T-helper 22 cell (primary cell): ENCODE results near the gene CDCA4.
"Not testable (repeated sequence)": the region's sequence is repeated elsewhere in the genome, so short reads cannot be mapped to it uniquely, and the experiment has no call there.

Experiments used
- DNase-seq: peaks from one replicate; pipeline ENCODE4 v3.0.0-alpha.2; 2020; ENCODE audit warnings: low read depth

CDCA4 gene

GRCh38 chr14:105020815-105021655, at the start of gene CDCA4:
TSS of gene CDCA4 (minus strand) at chr14:105021083. CDS start at chr14:105011929, 9,154 bp downstream.
- peak; percentile 93 for DNase-seq

- no peak for DNase-seq
Observed at GRCh38 chr14:105069871-105070759, 49.2 kb upstream of the CDCA4 start.

- DNase-seq: no peak
Observed at GRCh38 chr14:105069522-105069870, 48.6 kb upstream of the CDCA4 start.

- no peak for DNase-seq
Observed at GRCh38 chr14:105068818-105069217, 47.9 kb upstream of the CDCA4 start.

- DNase-seq: no peak
Observed at GRCh38 chr14:105067969-105068301, 47.1 kb upstream of the CDCA4 start.

GRCh38 chr14:105067140-105067968, 46.5 kb upstream of the CDCA4 start:
- peak; percentile 47 for DNase-seq

GRCh38 chr14:105066240-105067071, 45.6 kb upstream of the CDCA4 start:
- no peak for DNase-seq

- DNase-seq: peak; percentile 95
Observed at GRCh38 chr14:105065280-105066228, 44.7 kb upstream of the CDCA4 start, which contains the start of gene GPR132. TSS of gene GPR132 (minus strand) at chr14:105065430. CDS start at chr14:105055420, 10,010 bp downstream.

- peak; percentile 31 for DNase-seq
Observed at GRCh38 chr14:105064721-105065143, 43.8 kb upstream of the CDCA4 start.

GRCh38 chr14:105064001-105064400, 43.1 kb upstream of the CDCA4 start:
- DNase-seq: no peak

- not testable (repeated sequence) for DNase-seq
Observed at GRCh38 chr14:105063506-105063905, 42.6 kb upstream of the CDCA4 start.

GRCh38 chr14:105063056-105063455, 42.2 kb upstream of the CDCA4 start:
- DNase-seq: no peak

- no peak for DNase-seq
Observed at GRCh38 chr14:105062048-105062433, 41.2 kb upstream of the CDCA4 start.

- peak; percentile 51 for DNase-seq
Observed at GRCh38 chr14:105061428-105062047, 40.7 kb upstream of the CDCA4 start.

GRCh38 chr14:105060751-105061427, 40.0 kb upstream of the CDCA4 start:
- no peak for DNase-seq

- DNase-seq: no peak
Observed at GRCh38 chr14:105059925-105060565, 39.2 kb upstream of the CDCA4 start.

GRCh38 chr14:105059035-105059924, 38.4 kb upstream of the CDCA4 start:
- DNase-seq: peak; percentile 77
